Uterus (tissue), 2 donors: Measurements from ENCODE around the gene SLC6A19.

ENCODE experiments used
- POLR2A ChIP-seq, 2 donors: fragments of 450-650 bp; IDR thresholded peaks; one replicate each; pipeline ENCODE4 v1.6.1; 2016; ENCODE audit warnings: antibody characterized with exemption in 2 of 2, mild to moderate bottlenecking in 1 of 2, moderate library complexity in 1 of 2
- TF ChIP-seq, protein P1 (sequence below), 4 experiments: fragments of 200-600 bp in 2 of 4; fragments of 450-650 bp in 2 of 4; sonication (generic) in 2 of 4; IDR thresholded peaks; one replicate each; pipeline ENCODE4 v1.5.1; 2016 to 2019; ENCODE audit warnings: antibody characterized with exemption in 4 of 4, mild to moderate bottlenecking in 2 of 4, moderate library complexity in 1 of 4

DNA sequence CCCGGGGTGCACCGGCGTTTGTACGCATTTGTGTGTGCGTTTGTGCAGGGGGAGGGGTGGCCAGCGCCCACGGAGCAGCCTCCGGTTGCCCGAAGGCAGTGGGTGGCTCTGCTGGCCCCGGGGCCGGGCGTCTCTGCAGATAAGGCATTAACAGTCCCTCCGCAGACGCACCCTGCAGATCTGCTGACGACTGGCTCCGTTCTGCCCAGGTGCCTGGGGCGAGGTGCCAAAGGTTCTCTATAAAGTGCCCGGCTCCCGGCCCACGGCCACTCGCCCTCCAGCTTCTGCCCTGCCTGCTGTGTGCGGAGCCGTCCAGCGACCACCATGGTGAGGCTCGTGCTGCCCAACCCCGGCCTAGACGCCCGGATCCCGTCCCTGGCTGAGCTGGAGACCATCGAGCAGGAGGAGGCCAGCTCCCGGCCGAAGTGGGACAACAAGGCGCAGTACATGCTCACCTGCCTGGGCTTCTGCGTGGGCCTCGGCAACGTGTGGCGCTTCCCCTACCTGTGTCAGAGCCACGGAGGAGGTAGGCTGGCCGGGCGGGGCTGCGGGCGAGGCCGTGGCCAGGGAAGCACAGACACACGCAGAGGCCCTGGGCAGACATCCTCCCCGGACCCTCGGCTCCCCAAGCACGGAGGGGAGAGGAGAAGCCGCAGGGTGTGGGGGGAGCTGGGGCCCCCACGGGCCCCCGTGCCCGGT, at the start of gene SLC6A19:
- TF ChIP-seq, protein P1, sequence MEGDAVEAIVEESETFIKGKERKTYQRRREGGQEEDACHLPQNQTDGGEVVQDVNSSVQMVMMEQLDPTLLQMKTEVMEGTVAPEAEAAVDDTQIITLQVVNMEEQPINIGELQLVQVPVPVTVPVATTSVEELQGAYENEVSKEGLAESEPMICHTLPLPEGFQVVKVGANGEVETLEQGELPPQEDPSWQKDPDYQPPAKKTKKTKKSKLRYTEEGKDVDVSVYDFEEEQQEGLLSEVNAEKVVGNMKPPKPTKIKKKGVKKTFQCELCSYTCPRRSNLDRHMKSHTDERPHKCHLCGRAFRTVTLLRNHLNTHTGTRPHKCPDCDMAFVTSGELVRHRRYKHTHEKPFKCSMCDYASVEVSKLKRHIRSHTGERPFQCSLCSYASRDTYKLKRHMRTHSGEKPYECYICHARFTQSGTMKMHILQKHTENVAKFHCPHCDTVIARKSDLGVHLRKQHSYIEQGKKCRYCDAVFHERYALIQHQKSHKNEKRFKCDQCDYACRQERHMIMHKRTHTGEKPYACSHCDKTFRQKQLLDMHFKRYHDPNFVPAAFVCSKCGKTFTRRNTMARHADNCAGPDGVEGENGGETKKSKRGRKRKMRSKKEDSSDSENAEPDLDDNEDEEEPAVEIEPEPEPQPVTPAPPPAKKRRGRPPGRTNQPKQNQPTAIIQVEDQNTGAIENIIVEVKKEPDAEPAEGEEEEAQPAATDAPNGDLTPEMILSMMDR (IDR thresholded peaks at IDR 0.05), result no peak
- TF ChIP-seq POLR2A (IDR thresholded peaks at IDR 0.05), result no peak
